ENCODE measurements around the gene CPNE9. TPM values are rescaled to one million over a fixed set of nuclear protein-coding genes. Genes with fewer than 3 reads are reported as not detected.

CPNE9 gene
- total RNA-seq, 1 donor from 2014 or later = not detected

GRCh38 chr3:9730657-9731205, 27.1 kb downstream of the CPNE9 start:
- H3K4me2 ChIP-seq = peak overlapping the region; percentile 72
- H3K36me3 Mint-ChIP-seq = peaks cover 12% of the 10 kb centered on the region
- peak overlapping the region; percentile 87 for H3K27ac Mint-ChIP-seq
- peak overlapping the region; percentile 97 for H3K4me3 ChIP-seq
- peak overlapping the region; percentile 94 for H2AFZ ChIP-seq (replicated peaks)
- H3K9ac ChIP-seq = no peak overlapping the region
- no peak overlapping the region for H3K27ac ChIP-seq
- TF ChIP-seq CTCF (IDR thresholded peaks at IDR 0.05) (no peak), EZH2phosphoT487 (IDR thresholded peaks at IDR 0.05) (no peak)
- H3K4me1 ChIP-seq = peaks cover 7% of the 10 kb centered on the region
- H3K79me2 ChIP-seq (ENCODE audit: low read depth) = peaks cover 30% of the 10 kb centered on the region
- H3K27me3 ChIP-seq = no peaks in the 10 kb centered on the region
- no peaks in the 10 kb centered on the region for H3K36me3 ChIP-seq
- DNase-seq (ENCODE audit: low spot score) = no peak
- H3K27me3 Mint-ChIP-seq (ENCODE audit: insufficient read depth, low read depth) = peaks cover 3% of the 10 kb centered on the region
- H3F3A ChIP-seq (ENCODE audit: low read depth) = peaks cover 9% of the 10 kb centered on the region
- peaks cover 21% of the 10 kb centered on the region for H3K4me1 Mint-ChIP-seq
- H3K9me3 Mint-ChIP-seq = no peaks in the 10 kb centered on the region
- peak overlapping the region; percentile 91 for H3K4me3 Mint-ChIP-seq
- peaks cover 29% of the 10 kb centered on the region for H4K20me1 ChIP-seq (ENCODE audit: low read depth)
- H3K9me3 ChIP-seq (ENCODE audit: low read depth) = no peaks in the 10 kb centered on the region

- H3K36me3 ChIP-seq = no peaks in the 10 kb centered on the region
- H3K9me3 ChIP-seq (ENCODE audit: low read depth) = no peaks in the 10 kb centered on the region
- peaks cover 5% of the 10 kb centered on the region for H3K27me3 Mint-ChIP-seq (ENCODE audit: insufficient read depth, low read depth)
- peak; percentile 99 for DNase-seq (ENCODE audit: low spot score)
- H3K27me3 ChIP-seq = no peaks in the 10 kb centered on the region
- H3K9me3 Mint-ChIP-seq = no peaks in the 10 kb centered on the region
- H3K9ac ChIP-seq = peak within 1 kb of the TSS; percentile 97
- H3F3A ChIP-seq (ENCODE audit: low read depth) = peaks cover 9% of the 10 kb centered on the region
- peaks cover 30% of the 10 kb centered on the region for H4K20me1 ChIP-seq (ENCODE audit: low read depth)
- H3K27ac ChIP-seq = peak within 1 kb of the TSS; percentile 98
- peaks cover 21% of the 10 kb centered on the region for H3K4me1 Mint-ChIP-seq
- peak within 1 kb of the TSS; percentile 95 for H2AFZ ChIP-seq (replicated peaks)
- H3K4me3 ChIP-seq = peak within 1 kb of the TSS; percentile 97
- H3K36me3 Mint-ChIP-seq = peaks cover 16% of the 10 kb centered on the region
- peaks cover 7% of the 10 kb centered on the region for H3K4me1 ChIP-seq
- H3K4me2 ChIP-seq = peak within 1 kb of the TSS; percentile 89
- peak within 1 kb of the TSS; percentile 96 for H3K27ac Mint-ChIP-seq
- TF ChIP-seq EZH2 (IDR thresholded peaks at IDR 0.05) (no peak), EZH2phosphoT487 (IDR thresholded peaks at IDR 0.05) (no peak), CTCF (IDR thresholded peaks at IDR 0.05) (no peak)
- peaks cover 30% of the 10 kb centered on the region for H3K79me2 ChIP-seq (ENCODE audit: low read depth)
- H3K4me3 Mint-ChIP-seq = peak within 1 kb of the TSS; percentile 91
Measured at GRCh38 chr3:9731206-9732079, 27.8 kb downstream of the CPNE9 start, which contains the start of gene BRPF1. Gene BRPF1 (plus strand): TSS chr3:9731735. CDS start chr3:9734141, 2,406 bp downstream.

- H3K79me2 ChIP-seq (ENCODE audit: low read depth) = peaks cover 30% of the 10 kb centered on the region
Measured at GRCh38 chr3:9732080-9732739, 28.6 kb downstream of the CPNE9 start.

More at GRCh38 chr3:9732080-9732739, 28.6 kb downstream of the CPNE9 start:
- H3K27ac Mint-ChIP-seq = peak overlapping the region; percentile 91
- TF ChIP-seq CTCF (IDR thresholded peaks at IDR 0.05) = no peak
- H3K27me3 Mint-ChIP-seq (ENCODE audit: insufficient read depth, low read depth) = peaks cover 5% of the 10 kb centered on the region
- peak overlapping the region; percentile 91 for H3K4me3 Mint-ChIP-seq
- Histone ChIP-seq H3K27ac (peak overlapping the region; percentile 98), H4K20me1 (ENCODE audit: low read depth) (peaks cover 35% of the 10 kb centered on the region), H3K36me3 (no peaks in the 10 kb centered on the region), H3F3A (ENCODE audit: low read depth) (peaks cover 9% of the 10 kb centered on the region), H3K4me3 (peak overlapping the region; percentile 97), H3K9me3 (ENCODE audit: low read depth) (no peaks in the 10 kb centered on the region), H2AFZ (replicated peaks) (peak overlapping the region; percentile 95), H3K9ac (peak overlapping the region; percentile 97), H3K27me3 (no peaks in the 10 kb centered on the region), H3K4me1 (peaks cover 7% of the 10 kb centered on the region), H3K4me2 (peak overlapping the region; percentile 89)
- no peaks in the 10 kb centered on the region for H3K9me3 Mint-ChIP-seq
- peak; percentile 38 for DNase-seq (ENCODE audit: low spot score)
- H3K36me3 Mint-ChIP-seq = peaks cover 17% of the 10 kb centered on the region
- H3K4me1 Mint-ChIP-seq = peaks cover 21% of the 10 kb centered on the region

All from neural progenitor cell (in vitro differentiated cells).